Liver (tissue), 9 donors: ENCODE results near the gene THAP7. TPM values are rescaled to one million over a fixed set of nuclear protein-coding genes. Genes with fewer than 3 reads are reported as not detected.

ENCODE experiments used
- DNase-seq: peaks from one replicate; pipeline ENCODE4 v3.0.0-alpha.2; 2017; ENCODE audit warnings: low spot score
- H3K27ac ChIP-seq, 2 donors: one replicate each; pipeline ENCODE4 v1.7.0; 2013; ENCODE audit warnings: inconsistent platforms in 2 of 2, low read length in 2 of 2, control low read depth in 1 of 2, low read depth in 1 of 2, mild to moderate bottlenecking in 1 of 2
- H3K27me3 ChIP-seq, 4 donors: one replicate each; pipeline versions ENCODE4 v1.6.1 to v1.7.0; 2013; ENCODE audit warnings: low read length in 3 of 4, inconsistent platforms in 1 of 4, mild to moderate bottlenecking in 1 of 4, moderate library complexity in 1 of 4; ENCODE audit not compliant: control insufficient read depth in 4 of 4, insufficient read depth in 4 of 4
- H3K36me3 ChIP-seq, 4 donors: one replicate each; pipeline versions ENCODE4 v1.6.1 to v1.7.0; 2013; ENCODE audit warnings: low read length in 3 of 4, mild to moderate bottlenecking in 3 of 4, low read depth in 1 of 4, moderate library complexity in 1 of 4; ENCODE audit not compliant: control insufficient read depth in 4 of 4, insufficient read depth in 3 of 4
- H3K4me1 ChIP-seq, 4 donors: one replicate each; pipeline versions ENCODE4 v1.6.1 to v1.7.0; 2013; ENCODE audit warnings: low read length in 3 of 4, mild to moderate bottlenecking in 3 of 4, moderate library complexity in 1 of 4; ENCODE audit not compliant: control insufficient read depth in 4 of 4, insufficient read depth in 4 of 4
- H3K4me3 ChIP-seq, 3 donors: one replicate each; pipeline versions ENCODE4 v1.6.1 to v1.7.0; 2013; ENCODE audit warnings: low read length in 3 of 3, control low read depth in 1 of 3, low read depth in 1 of 3, mild to moderate bottlenecking in 1 of 3
- H3K9ac ChIP-seq, 2 donors: one replicate each; pipeline ENCODE4 v1.7.0; 2013; ENCODE audit warnings: low read length in 2 of 2, mild to moderate bottlenecking in 2 of 2, moderate library complexity in 2 of 2, control low read depth in 1 of 2, low read depth in 1 of 2
- H3K9me3 ChIP-seq, 4 donors: one replicate each; pipeline versions ENCODE4 v1.6.1 to v1.7.0; 2013; ENCODE audit warnings: low read length in 3 of 4; ENCODE audit not compliant: control insufficient read depth in 4 of 4
- ATF3 ChIP-seq: IDR thresholded peaks from 2 replicates; pipeline ENCODE4 v1.6.1; 2016; ENCODE audit warnings: antibody characterized with exemption
- CTCF ChIP-seq: fragments of 150-350 bp; IDR thresholded peaks from 2 replicates; pipeline ENCODE4 v1.5.1; 2017; ENCODE audit warnings: improper control_type of control experiment, low read depth, low read length; ENCODE audit not compliant: missing input control
- EGR1 ChIP-seq, 2 donors: IDR thresholded peaks; 2 replicates each; pipeline ENCODE4 v1.6.1; 2016 to 2018; ENCODE audit warnings: antibody characterized with exemption in 2 of 2, low read depth in 2 of 2
- FOXA1 ChIP-seq: IDR thresholded peaks from 2 replicates; pipeline ENCODE4 v1.6.1; 2016; ENCODE audit warnings: antibody characterized with exemption
- FOXA2 ChIP-seq: IDR thresholded peaks from 2 replicates; pipeline ENCODE4 v1.6.1; 2016; ENCODE audit warnings: antibody characterized with exemption
- GABPA ChIP-seq, 2 donors: IDR thresholded peaks in 1 of 2; conservative IDR thresholded peaks in 1 of 2; 2 replicates each; pipeline ENCODE4 v1.6.1; 2016; ENCODE audit warnings: antibody characterized with exemption in 2 of 2, mild to moderate bottlenecking in 1 of 2, moderate library complexity in 1 of 2
- HNF4A ChIP-seq, 2 donors: conservative IDR thresholded peaks; 2 replicates each; pipeline ENCODE4 v1.6.1; 2016; ENCODE audit warnings: antibody characterized with exemption in 2 of 2, mild to moderate bottlenecking in 2 of 2
- HNF4G ChIP-seq: IDR thresholded peaks from 2 replicates; pipeline ENCODE4 v1.6.1; 2016; ENCODE audit warnings: antibody characterized with exemption
- JUND ChIP-seq, 2 donors: IDR thresholded peaks; 2 replicates each; pipeline ENCODE4 v1.6.1; 2016; ENCODE audit warnings: antibody characterized with exemption in 2 of 2
- NR2F2 ChIP-seq: IDR thresholded peaks from 2 replicates; pipeline ENCODE4 v1.6.1; 2016; ENCODE audit warnings: antibody characterized with exemption
- RAD21 ChIP-seq, 2 donors: IDR thresholded peaks; 2 replicates each; pipeline ENCODE4 v1.6.1; 2016; ENCODE audit warnings: antibody characterized with exemption in 2 of 2, mild to moderate bottlenecking in 2 of 2
- RXRA ChIP-seq, 2 donors: IDR thresholded peaks; 2 replicates each; pipeline ENCODE4 v1.6.1; 2017 to 2018; ENCODE audit warnings: antibody characterized with exemption in 2 of 2, mild to moderate bottlenecking in 1 of 2
- SP1 ChIP-seq: IDR thresholded peaks from 2 replicates; pipeline ENCODE4 v1.6.1; 2018; ENCODE audit warnings: antibody characterized with exemption, mild to moderate bottlenecking
- TAF1 ChIP-seq: conservative IDR thresholded peaks from 2 replicates; pipeline ENCODE4 v1.6.1; 2016; ENCODE audit warnings: antibody characterized with exemption, mild to moderate bottlenecking
- YY1 ChIP-seq: IDR thresholded peaks from 2 replicates; pipeline ENCODE4 v1.6.1; 2016; ENCODE audit warnings: antibody characterized with exemption, mild to moderate bottlenecking
- WGBS: extraction: QIAGEN DNeasy Blood & Tissue Kit; methylation state at CpG from one replicate; pipeline ENCODE4 v1.1.7; 2013; 5-methylcytosine and 5-hydroxymethylcytosine counted together
- polyA plus RNA-seq, 2 donors: library from polyadenylated mRNA; stranded (reverse) in 1 of 2; unstranded in 1 of 2; fragments of 200-250 nt in 1 of 2; fragments of >200 nt in 1 of 2; fragmentation: Nextera tagmentation in 1 of 2; extraction: Ambion mirVana in 1 of 2; gene quantifications; one replicate each; pipeline versions ENCODE4 v1.2.1 to v1.2.3, GENCODE V29; 2013 to 2015
- total RNA-seq, 2 donors: library from RNA; depleted of rRNA; stranded (reverse); fragments of >200 nt; gene quantifications; one replicate each; pipeline ENCODE4 v1.2.3, GENCODE V29; 2014
- TF ChIP-seq, protein P1 (sequence below): IDR thresholded peaks from 2 replicates; pipeline ENCODE4 v1.6.1; 2016; ENCODE audit warnings: antibody characterized with exemption
- TF ChIP-seq, protein P2 (sequence below): IDR thresholded peaks from 2 replicates; pipeline ENCODE4 v1.6.1; 2016; ENCODE audit warnings: antibody characterized with exemption, mild to moderate bottlenecking
- donor health status: healthy.
- donor health status: healthy.
- donor health status: healthy.
- donor health status: healthy.
- donor health status: healthy.

THAP7 gene
- total and polyA plus RNA-seq, 4 donors = 10.4 to 21.9 (median 19.4) TPM

- TF ChIP-seq FOXA1 = no peak
- TF ChIP-seq RXRA (IDR thresholded peaks at IDR 0.05) = no peak
- no peak for TF ChIP-seq GABPA (IDR thresholded peaks at IDR 0.05 in 1 of 2, conservative IDR thresholded peaks at IDR 0.05 in 1 of 2)
- TF ChIP-seq SP1 = no peak
- TF ChIP-seq NR2F2 = no peak
- no peak for TF ChIP-seq FOXA2
- no peak for TF ChIP-seq ATF3
- H3K27me3 ChIP-seq = no peaks in the 10 kb centered on the region
- no peak overlapping the region for H3K27ac ChIP-seq
- 84% methylated on average over 14 of the region's 14 CpGs for WGBS
- H3K9me3 ChIP-seq = no peaks in the 10 kb centered on the region
- H3K9ac ChIP-seq = no peak overlapping the region
- H3K4me3 ChIP-seq = no peak overlapping the region
- peaks cover 0 to 7% (median 3%) of the 10 kb centered on the region in 4 donors for H3K4me1 ChIP-seq
- DNase-seq = no peak
- H3K36me3 ChIP-seq = no peaks in the 10 kb centered on the region
Observed at GRCh38 chr22:21012446-21013407, 10.8 kb upstream of the THAP7 start.

DNA sequence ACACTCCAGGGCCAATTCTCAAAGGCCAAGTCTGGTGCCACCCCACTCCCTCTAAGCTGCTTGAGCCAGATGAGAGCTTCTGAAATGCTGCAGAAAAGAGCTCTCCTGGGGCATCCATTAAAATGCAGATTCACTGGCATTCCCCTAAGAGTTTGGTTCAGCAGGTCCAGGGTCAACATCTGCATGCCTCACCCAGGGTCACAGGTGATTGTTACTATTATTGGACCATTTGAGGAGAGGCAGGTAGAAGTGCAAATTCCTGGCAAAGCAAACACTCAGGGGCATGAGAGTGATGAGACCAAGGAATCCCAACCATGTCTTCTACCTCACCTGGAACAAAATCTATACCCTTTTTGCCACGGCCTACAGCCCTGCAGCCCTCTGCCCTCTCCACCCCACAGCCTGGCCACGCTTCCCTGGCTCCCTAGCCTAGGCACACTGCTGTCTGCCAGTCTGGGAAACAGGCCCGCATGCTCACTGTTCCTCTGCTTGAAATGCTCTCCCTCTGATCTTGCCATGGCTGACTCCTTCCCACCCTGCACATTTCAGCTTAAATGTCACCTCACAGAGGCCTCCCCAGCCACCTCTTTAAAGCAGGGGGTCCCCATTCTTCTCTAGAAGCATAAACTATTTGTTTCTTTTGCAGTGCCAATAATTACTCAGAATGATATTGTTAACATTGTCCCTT is 8.7 kb upstream of the THAP7 start:
- DNase-seq = no peak
- no peaks in the 10 kb centered on the region for H3K27me3 ChIP-seq
- H3K9ac ChIP-seq = no peak overlapping the region
- TF ChIP-seq RXRA (IDR thresholded peaks at IDR 0.05) = no peak
- TF ChIP-seq TAF1 = no peak
- TF ChIP-seq HNF4A (conservative IDR thresholded peaks at IDR 0.05) = no peak
- TF ChIP-seq FOXA1 = no peak
- TF ChIP-seq, protein P1, sequence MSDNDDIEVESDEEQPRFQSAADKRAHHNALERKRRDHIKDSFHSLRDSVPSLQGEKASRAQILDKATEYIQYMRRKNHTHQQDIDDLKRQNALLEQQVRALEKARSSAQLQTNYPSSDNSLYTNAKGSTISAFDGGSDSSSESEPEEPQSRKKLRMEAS = no peak
- no peak for TF ChIP-seq NR2F2
- no peak for TF ChIP-seq GABPA (IDR thresholded peaks at IDR 0.05 in 1 of 2, conservative IDR thresholded peaks at IDR 0.05 in 1 of 2)
- TF ChIP-seq SP1 = no peak
- TF ChIP-seq, protein P2, sequence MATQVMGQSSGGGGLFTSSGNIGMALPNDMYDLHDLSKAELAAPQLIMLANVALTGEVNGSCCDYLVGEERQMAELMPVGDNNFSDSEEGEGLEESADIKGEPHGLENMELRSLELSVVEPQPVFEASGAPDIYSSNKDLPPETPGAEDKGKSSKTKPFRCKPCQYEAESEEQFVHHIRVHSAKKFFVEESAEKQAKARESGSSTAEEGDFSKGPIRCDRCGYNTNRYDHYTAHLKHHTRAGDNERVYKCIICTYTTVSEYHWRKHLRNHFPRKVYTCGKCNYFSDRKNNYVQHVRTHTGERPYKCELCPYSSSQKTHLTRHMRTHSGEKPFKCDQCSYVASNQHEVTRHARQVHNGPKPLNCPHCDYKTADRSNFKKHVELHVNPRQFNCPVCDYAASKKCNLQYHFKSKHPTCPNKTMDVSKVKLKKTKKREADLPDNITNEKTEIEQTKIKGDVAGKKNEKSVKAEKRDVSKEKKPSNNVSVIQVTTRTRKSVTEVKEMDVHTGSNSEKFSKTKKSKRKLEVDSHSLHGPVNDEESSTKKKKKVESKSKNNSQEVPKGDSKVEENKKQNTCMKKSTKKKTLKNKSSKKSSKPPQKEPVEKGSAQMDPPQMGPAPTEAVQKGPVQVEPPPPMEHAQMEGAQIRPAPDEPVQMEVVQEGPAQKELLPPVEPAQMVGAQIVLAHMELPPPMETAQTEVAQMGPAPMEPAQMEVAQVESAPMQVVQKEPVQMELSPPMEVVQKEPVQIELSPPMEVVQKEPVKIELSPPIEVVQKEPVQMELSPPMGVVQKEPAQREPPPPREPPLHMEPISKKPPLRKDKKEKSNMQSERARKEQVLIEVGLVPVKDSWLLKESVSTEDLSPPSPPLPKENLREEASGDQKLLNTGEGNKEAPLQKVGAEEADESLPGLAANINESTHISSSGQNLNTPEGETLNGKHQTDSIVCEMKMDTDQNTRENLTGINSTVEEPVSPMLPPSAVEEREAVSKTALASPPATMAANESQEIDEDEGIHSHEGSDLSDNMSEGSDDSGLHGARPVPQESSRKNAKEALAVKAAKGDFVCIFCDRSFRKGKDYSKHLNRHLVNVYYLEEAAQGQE = no peak
- no peak for TF ChIP-seq CTCF
- no peak for TF ChIP-seq FOXA2
- no peak for TF ChIP-seq JUND (IDR thresholded peaks at IDR 0.05)
- TF ChIP-seq HNF4G = no peak
- no peak for TF ChIP-seq EGR1 (IDR thresholded peaks at IDR 0.05; ENCODE audit: low read depth in 2 of 2)
- TF ChIP-seq RAD21 (IDR thresholded peaks at IDR 0.05) = no peak
- TF ChIP-seq ATF3 = no peak
- no peak for TF ChIP-seq YY1
- H3K4me1 ChIP-seq = peaks cover 0 to 7% (median 3%) of the 10 kb centered on the region in 4 donors
- H3K9me3 ChIP-seq = no peaks in the 10 kb centered on the region
- no peak overlapping the region for H3K4me3 ChIP-seq
- no peaks in the 10 kb centered on the region for H3K36me3 ChIP-seq
- no peak overlapping the region for H3K27ac ChIP-seq
- 98% methylated on average over 3 of the region's 3 CpGs for WGBS
